Stimulated activated CD8-positive, alpha-beta memory T cell treated with anti-CD3 and anti-CD28 coated beads, Interleukin-7, amount 100 ng/mL, for 4 hours (primary cell): ENCODE data around the gene IMMP2L.

ENCODE experiments used
- DNase-seq, 2 donors: peaks; one replicate each; pipeline ENCODE4 v3.0.0-alpha.2; 2020; ENCODE audit warnings: low read depth in 2 of 2

IMMP2L gene

DNA sequence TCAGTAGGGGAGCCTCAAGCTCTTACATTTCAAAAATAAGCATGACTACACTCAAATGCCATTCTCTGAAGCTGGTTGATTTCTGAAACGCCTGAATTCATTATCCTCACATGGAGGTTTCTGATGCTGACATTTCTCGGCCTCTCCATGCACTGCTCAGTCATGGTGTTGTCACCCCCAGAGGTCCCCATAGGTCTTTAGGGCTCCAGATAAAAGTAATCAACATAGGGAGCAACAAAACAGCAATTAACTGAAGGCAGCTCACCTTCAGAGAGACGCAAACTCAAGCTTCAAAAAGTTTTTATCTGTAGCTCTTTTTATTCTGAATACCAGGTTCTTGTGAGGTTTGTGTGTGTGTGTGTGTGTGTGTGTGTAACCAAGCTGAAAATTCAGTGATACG lies 694.5 kb downstream of the IMMP2L start:
- no peak for DNase-seq

DNA sequence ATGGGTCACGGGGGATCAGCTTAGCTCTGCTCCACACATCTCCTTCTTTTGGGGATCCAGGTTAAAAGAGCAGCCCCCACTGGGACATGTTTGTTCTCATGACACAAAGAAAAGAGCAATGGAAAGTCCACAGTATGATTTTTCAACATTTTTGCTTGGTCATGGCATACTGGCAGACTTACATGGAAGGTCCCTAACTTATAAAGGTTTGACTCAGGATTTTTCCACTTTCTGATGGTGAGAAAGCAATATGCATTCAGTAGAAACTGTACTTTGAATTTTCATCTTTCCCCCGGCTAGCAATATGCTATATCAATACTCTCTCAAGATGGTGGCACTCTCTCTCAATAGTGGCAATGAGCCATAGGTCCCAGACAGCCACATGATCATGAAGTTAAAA lies 699.0 kb downstream of the IMMP2L start:
- no peak for DNase-seq

DNA sequence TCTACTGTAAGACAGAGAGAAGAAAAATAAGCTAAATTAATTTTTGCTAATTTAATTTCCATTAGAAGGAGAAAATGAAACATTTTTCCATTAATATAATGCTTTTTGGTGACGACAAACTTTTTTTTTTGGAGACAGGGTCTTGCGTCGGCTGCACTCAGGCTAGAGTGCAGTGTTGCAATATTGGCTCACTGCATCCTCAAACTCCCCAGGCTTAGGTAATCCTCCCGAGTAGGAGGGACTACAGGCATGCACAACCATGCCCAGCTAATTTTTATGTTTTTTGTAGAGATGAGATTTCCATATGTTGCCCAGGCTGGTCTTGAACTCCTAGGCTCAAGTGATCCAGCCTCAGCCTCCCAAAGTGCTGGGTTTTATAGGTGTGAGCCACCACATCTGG lies 701.1 kb downstream of the IMMP2L start:
- no peak for DNase-seq

DNA sequence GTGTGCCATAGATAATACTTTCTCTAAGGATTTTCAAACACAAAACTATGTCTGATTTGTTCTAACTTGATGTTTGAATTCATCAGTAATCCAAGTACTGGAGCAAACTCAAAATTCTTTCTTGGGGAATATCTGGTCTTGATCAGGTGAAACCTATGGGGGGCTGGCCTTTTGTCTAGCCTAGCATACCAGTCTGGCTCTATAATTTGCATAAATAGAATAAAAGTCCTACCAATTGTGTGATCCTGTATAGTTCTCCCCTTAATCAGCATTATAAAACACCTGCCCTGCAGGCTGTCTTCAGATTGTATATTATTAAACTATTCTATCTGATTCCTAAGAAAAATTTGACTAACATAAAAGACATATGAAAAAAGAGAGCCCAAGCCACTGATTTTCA lies 705.2 kb downstream of the IMMP2L start:
- no peak for DNase-seq

DNA sequence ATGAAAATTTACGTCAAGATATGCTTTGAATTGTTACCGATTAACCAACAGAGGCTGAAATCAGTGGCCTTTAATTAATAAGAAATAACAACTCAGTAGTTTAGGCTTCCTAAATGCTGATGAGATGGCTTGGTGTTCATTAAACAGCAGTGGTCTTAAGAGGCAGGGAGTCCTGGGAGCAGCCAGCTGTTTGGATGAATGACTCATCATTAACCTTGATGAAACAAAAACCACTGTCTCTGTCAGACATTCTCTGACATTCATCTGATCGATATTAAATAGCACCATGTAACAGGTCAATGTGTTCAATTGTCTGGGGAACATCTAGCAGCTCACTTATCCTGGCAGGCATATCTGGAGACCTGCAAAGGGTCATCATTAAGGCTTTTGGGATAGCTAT lies 705.6 kb downstream of the IMMP2L start:
- no peak for DNase-seq

DNA sequence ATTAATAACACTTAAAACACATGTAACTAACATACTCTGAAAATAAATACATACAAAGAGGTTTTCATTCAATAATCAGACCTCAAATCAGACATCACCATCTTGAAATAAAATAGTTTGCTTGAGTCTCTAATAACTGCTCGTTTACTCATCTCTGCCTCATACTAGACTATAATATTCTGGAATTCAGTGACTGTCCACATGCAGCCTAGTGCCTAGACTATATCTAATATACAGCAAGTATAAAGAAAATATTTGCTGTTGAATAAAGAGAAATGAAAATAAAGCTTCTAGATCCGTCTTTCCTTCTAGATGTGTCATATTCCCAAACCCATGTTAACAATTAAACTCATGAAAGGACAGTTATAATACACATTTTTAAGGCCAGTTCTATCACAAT lies 707.6 kb downstream of the IMMP2L start:
- no peak for DNase-seq

DNA sequence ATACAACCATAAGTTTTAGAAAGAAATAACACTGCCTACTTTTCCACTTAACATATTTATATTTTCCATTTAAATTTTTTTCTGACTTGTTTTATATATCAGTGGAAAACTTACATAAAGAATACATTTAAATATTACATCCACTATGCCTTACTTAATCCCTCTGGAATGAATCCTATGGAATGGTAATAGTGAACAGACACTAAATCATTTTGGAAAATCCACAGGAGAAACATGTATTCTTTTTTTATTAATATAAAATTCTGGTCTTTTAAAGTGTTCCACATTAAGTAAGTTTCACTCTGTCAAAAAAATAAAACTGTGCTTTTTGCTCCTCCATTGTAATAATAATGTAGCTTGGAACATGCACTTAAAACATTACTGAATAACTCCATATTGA lies 708.1 kb downstream of the IMMP2L start:
- no peak for DNase-seq

DNA sequence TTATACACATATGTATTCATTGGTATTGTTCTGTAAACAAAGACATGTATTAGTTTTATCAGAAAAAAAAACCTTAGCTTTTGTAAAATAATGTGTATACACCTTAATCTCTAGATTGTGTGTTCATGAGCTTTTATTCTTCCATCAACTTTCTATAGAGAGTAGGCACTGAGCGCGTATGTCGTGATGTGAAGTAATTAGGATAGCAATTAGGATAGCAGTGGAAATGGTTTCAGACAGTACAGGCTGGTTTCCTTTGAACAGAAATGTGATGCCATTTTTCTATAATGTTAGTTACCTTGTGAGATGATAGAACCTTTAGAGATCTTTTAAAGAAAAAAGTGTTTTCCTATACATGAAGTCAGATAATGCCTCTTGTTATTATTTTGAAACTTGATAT lies 709.0 kb downstream of the IMMP2L start:
- no peak for DNase-seq

DNA sequence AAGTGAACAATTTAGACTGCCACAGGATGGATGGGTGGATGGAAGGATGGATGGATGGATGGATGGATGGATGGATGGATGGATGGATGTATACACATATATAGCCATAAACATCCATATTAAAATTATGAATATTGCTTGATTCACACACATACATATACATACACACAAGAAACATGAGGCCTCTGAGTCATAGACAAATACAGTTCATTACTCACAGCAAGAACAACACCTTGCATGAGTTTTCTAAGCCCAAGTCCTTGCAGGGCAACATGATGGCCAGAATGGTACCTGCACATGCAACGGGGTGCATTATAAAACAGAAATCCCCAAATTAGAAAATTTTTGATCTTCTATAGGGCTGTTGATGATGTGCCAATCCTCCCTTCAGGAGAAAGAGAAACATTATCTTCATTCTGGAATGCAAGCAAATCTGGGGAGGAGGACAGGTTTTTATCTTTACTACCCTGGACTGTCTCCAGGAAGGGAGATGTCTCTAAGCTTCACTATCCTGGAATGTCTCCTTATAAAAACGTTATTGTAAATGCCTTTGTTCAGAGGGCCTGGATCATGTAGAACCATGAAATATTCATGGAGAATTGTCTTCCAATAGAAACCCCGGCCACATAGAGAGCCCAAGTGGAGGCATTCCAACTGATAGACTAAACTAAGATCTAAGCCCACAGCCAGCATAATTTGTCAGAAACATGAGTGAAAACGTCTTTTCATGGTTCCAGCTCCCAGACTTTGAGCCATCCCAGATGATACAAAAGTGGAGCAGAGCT lies 709.9 kb downstream of the IMMP2L start:
- no peak for DNase-seq

DNA sequence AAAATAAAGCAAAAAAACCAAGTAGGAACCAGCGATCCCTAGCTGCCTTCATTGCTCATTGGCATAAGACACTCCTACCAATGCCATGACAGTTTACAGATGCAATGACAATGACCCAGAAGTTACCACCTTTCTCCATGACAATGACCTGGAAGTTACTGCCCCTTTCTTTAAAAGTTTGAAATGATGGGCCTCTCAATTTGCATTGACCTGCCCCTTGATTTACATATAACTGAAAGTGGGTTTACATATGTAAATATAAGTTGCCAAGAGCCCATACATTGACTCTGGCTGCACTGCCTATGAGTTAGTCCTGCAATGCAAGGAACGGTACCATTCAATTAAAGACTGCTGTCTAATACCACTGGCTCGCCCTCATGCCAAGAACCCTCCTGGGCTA lies 712.1 kb downstream of the IMMP2L start:
- no peak for DNase-seq

DNA sequence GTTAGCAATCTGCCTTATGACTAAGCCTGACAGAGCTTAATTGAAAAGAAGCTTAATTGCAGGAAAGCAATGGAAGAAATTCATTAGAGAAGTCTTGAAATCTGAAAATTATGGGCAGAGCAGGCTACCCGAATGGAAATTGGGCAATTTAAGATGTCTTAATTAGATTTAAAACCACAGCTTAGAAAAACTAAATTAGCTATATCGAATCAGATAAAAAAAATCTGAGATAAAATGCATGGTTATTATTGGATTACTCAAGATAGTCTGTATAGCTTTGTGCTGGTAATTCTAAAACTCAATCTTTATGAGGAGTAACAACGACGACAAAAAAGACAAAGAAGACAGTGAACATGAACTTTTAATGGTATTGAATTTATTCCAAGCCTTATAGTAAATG lies 719.5 kb downstream of the IMMP2L start:
- DNase-seq, result no peak

DNA sequence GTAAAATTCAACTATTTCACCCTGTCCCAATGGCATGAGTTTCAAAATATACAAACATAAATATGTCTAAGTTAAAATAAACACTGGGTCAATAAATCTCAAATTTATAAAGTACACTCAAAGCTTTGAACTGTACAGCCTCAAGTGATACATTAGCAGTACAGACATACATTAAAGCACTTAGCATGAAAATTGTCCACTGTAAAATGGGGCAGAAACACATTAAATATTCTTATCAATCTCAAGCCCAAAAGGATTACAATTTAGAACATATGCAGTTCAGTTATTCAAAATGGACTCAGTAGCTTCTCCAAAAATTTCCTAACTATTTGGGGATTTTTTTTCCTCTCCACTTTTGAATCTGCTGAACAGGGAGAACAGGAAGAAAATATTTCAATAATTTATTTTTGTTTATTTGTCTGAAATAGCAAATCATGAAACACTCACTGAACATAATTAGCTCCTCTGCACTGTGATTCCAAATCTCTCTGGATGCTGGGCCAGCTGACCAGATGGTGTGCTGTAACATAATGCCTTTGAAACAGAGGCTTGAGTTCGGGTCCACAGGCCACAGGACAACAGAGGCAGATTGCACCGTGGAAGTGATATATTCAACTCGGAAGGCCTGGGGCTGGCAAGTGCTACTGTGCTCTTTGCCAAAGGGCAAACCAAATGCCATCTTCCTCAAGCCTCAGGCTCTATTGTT lies 720.3 kb downstream of the IMMP2L start:
- DNase-seq, result no peak

DNA sequence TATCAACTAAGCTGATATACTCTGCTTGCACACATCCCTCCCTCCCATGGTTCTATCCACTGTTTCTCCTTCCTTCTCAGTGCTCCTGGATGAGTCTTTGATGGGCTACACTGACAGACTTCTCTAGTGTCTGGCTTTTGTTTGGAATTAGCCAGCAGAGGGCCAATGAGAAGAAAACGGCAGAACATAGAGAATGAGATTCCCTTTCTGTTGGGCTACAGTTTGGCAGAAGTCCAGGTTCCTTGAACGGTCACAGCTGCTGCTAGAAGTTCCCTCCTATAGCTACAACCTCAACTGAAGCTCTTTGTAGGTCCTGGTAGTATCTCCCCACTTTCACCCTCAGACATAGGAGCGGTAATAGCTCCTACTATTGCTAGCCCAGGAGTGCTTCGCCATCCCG lies 722.4 kb downstream of the IMMP2L start:
- DNase-seq, result no peak

DNA sequence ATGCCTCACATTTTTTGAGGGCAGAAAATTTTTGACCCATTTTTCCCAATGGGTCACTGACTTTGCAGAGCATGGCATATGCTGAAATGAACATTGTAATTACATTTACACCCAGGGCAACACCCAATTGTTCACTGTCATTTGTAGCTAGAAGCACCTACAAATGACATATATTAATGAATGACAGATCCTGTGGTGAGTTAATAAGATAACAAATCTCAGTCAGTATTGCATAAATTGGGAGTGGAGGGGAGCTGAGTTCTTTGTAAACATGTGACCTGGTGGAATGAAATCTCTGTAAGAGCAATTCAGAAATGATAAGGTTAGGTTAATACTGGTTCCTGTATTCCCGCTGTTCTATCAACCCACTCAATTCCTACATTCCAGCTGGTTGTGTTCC lies 726.4 kb downstream of the IMMP2L start:
- DNase-seq, result no peak

DNA sequence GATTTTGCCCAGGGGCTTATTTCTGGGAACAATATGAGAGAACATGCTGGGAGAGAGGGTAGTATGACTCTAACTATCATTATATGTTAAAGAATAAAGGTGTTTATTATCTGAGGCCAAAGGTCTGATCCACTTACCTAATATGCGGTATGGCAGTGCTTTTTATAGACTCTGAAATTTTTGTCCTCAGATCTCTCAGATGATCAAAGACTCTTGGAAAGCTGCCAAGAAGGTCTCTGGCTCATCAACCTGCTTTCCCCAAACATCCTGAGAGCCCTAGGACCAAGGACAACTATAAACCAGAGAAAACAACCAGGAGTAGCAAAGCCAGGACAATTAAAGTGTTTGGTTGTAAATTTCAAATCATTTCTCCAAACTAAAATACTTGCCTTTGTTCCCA lies 727.1 kb downstream of the IMMP2L start:
- DNase-seq, result no peak

DNA sequence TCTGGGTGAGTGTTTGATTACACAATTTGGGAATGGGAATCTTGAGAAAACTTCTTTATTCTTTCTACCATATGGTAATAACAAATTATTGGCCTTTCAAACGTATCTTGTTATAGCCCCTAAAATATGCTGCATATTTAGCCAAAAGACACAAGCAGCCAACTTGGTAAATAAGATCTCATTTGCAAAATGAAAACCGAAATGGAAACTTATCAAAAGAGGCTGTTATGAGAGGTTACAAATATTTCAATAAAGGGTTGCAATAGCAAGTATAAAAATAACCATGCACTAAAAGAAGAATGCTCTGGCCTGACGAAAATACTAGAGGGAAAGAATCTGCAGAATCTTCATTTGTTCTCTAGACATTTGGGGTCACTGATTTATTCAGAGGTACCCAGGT lies 730.9 kb downstream of the IMMP2L start:
- no peak for DNase-seq

DNA sequence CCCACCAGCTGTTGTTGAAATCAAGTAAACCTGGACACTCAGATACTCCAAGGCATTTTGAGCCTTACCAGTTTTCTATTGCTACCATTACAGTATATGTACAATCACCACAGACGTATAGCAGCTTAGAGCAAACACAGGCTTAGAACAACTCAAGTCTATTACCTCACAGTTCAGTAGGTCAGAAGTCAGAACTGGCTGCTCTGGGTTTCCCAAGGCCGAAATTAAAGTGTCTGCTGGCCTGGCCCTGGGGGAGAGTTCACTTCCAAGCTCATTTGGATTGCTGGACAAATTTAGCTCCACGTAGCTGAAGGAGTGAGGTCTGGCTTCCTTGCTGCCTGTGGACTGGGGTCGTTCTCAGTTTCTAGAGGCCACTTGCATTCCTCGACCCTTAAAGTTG lies 731.5 kb downstream of the IMMP2L start:
- no peak for DNase-seq

DNA sequence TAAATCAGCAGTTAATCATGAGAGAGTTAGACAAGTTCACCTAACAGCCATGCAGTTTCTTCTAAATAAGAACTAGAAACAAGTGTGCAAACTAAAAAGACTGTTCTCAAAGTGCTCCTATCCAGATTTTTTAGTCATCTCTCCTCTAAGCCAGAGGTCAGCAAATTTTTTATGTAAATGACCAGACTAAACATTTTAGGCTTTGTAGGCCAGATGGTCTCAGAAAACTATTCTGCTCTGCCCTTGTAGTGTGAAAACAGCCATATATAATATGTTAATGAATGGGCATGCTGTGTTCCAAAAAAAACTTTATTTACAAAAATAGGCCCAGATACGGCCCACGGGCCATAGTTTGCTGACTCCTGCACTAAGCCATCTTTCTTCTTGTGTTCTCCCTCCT lies 734.4 kb downstream of the IMMP2L start:
- DNase-seq, result no peak

DNA sequence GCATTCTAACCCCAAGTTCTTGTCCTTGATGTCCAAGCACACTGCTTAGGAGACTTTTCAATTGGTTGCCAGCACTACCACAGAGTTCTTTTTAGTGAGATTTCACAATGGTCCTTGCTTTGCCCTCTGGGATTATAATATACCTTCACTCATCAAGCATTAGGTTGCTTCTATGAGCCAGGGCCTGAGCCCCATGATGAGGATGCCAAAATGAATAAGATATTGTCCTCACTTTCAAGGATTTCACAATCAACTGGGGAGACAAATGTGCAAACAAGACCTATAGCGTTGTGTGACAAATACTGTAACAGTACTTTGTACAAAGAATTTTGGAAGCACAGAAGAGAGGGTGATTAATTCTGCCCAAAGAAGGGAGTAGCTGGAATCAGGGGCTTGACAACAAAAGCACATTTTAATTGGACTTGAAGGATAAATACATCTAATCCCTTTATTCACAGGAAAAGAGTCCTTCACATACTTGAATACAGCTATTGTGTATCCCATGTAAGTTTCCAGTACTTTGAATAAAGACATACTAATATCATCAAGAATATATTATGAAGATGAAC lies 734.9 kb downstream of the IMMP2L start:
- no peak for DNase-seq

DNA sequence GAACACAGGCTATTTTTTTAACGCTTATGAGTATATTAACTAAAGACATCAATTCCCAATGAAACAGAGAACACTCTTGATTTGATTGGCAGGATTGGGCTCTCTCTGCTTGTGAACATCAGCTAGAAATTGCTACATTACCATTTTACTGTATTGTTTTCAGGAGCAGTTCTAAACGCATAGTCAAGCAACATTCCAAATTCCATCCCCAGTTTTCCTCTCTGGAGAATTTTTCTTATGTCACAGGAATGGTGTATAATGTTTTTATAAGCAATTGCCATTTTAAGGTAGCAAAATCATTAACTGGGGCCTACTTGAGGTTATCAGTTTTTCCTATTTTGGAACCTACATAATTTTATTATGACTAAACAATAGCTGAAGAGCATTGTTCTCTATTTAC lies 748.3 kb downstream of the IMMP2L start:
- DNase-seq, result no peak

DNA sequence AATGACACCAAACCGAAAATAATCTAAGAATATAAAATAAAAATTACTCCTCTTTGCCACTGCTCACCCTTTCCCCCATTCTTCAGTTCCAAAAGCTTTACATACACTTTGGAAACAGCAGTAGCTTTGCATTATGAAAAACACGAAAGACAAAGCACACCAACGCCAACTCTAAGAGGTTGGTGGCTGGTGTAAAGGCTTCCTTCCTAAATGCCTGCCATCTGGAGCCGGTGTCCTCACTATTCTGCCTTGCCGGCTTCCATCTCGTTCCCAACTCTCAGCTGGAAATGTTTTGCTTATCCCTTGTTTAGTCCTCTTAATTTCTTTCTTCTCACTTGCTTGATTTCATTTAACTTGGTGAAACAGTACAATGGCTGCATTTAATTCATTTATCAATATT lies 752.5 kb downstream of the IMMP2L start:
- no peak for DNase-seq

DNA sequence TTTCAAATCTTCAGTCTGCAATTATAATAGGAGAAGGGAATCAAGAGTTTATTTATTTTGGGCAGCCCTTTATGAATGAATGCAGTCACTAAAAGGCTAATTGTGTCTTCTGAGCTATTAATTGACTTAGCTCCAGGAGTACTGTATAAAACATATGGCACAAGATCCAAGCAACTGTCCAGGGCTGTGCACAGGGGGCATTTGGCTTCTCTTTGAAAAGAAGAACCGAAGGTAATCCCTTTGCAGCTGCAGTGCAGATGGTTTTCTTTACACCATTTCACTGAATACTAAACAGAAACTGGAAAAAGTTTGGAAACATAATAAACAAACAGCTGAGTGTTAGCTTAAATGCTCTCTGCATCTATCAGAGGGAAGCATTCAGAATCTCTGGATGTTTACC lies 753.9 kb downstream of the IMMP2L start:
- DNase-seq, result no peak

DNA sequence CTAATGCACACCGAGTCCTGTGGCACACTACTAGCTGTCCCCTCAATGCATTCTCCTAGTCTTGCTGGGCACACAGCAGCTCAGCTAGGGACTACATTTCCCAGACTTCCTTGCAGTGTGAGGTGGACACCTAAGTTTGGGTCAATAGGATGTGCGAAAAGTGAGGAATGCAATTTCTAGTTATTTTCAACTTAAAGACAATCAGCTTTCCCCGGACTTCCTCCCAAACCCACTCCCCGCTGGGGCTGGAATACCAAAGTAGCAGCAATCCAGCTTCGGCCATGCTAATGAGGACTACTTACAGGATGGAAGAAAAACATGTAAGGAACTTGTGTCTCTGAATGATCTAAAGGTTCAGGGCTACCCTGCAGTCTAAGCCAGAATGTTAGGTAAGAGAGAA lies 757.8 kb downstream of the IMMP2L start:
- DNase-seq, result no peak
